HepG2 (cell line): ENCODE results near the gene ANKRD53. TPM values are rescaled to one million over a fixed set of nuclear protein-coding genes. Genes with fewer than 3 reads are reported as not detected.

Source experiments
- BORCS8-MEF2B ChIP-seq: sonication (generic); formaldehyde crosslinking; IDR thresholded peaks from 2 replicates; pipeline ENCODE4 v1.8.0; 2022; ENCODE audit warnings: mild to moderate bottlenecking, missing genetic modification reagents
- HNRNPL ChIP-seq: fragments of 200-400 bp; formaldehyde crosslinking; IDR thresholded peaks from 2 replicates; pipeline ENCODE4 v1.6.1; 2017; ENCODE audit warnings: mild to moderate bottlenecking, low read depth, low read length
- HNRNPUL1 ChIP-seq: fragments of 200-400 bp; formaldehyde crosslinking; IDR thresholded peaks from 2 replicates; pipeline ENCODE4 v1.6.1; 2017; ENCODE audit warnings: low read depth, mild to moderate bottlenecking, low read length, moderate library complexity
- MXI1 ChIP-seq: IDR thresholded peaks from 3 replicates; pipeline ENCODE4 v1.6.1; 2012; ENCODE audit warnings: low read depth, low read length, inconsistent platforms, borderline replicate concordance
- NFKBIZ ChIP-seq: IDR thresholded peaks from 2 replicates; pipeline ENCODE4 v1.6.1; 2018; ENCODE audit warnings: missing genetic modification reagents, missing compliant biosample characterization
- RXRB ChIP-seq: IDR thresholded peaks from 2 replicates; pipeline ENCODE4 v1.6.1; 2016; ENCODE audit warnings: borderline replicate concordance, missing genetic modification reagents, missing compliant biosample characterization
- SIX4 ChIP-seq: sonication (generic); formaldehyde crosslinking; IDR thresholded peaks from 2 replicates; pipeline ENCODE4 v1.4.0; 2020; ENCODE audit warnings: missing genetic modification reagents
- SMC3 ChIP-seq: IDR thresholded peaks from 2 replicates; pipeline ENCODE4 v1.6.1; 2011; ENCODE audit warnings: low read length, improper control_type of control experiment
- U2AF1 ChIP-seq: fragments of 200-400 bp; formaldehyde crosslinking; optimal IDR thresholded peaks from 2 replicates; pipeline ENCODE3; 2017; ENCODE audit warnings: mild to moderate bottlenecking, low read depth, low read length
- ZBTB7A ChIP-seq: sonication (generic); formaldehyde crosslinking; IDR thresholded peaks from 2 replicates; pipeline ENCODE4 v1.8.0; 2022; ENCODE audit warnings: mild to moderate bottlenecking, missing genetic modification reagents
- ZNF136 ChIP-seq: sonication (generic); formaldehyde crosslinking; IDR thresholded peaks from 2 replicates; pipeline ENCODE4 v1.8.1; 2022; ENCODE audit warnings: low read depth, mild to moderate bottlenecking, moderate library complexity, missing genetic modification reagents
- ZNF232 ChIP-seq: sonication (generic); formaldehyde crosslinking; IDR thresholded peaks from 2 replicates; pipeline ENCODE4 v1.4.0; 2020; ENCODE audit warnings: missing genetic modification reagents, borderline replicate concordance
- ZNF30 ChIP-seq: sonication (generic); formaldehyde crosslinking; IDR thresholded peaks from 2 replicates; pipeline ENCODE4 v1.5.0; 2020; ENCODE audit warnings: mild to moderate bottlenecking, missing genetic modification reagents
- ZNF326 ChIP-seq: sonication (generic); formaldehyde crosslinking; IDR thresholded peaks from 2 replicates; pipeline ENCODE4 v1.4.0; 2020; ENCODE audit warnings: missing genetic modification reagents, borderline replicate concordance
- polyA plus RNA-seq, 8 experiments: library from polyadenylated mRNA; depleted of rRNA in 3 of 8; stranded (reverse) in 7 of 8; unstranded in 1 of 8; fragments of >200 nt; fragmentation: Illumina TruSeq in 4 of 8; extraction: Trizol in 4 of 8; gene quantifications; 2 replicates each; pipeline versions ENCODE4 v1.2.1 to v1.2.3, GENCODE V29; 2011 to 2016; ENCODE audit warnings: low read depth in 4 of 8, missing spikeins in 1 of 8, mixed read lengths in 1 of 8; ENCODE audit not compliant: insufficient read depth in 1 of 8
- total RNA-seq, 5 experiments: library from RNA; depleted of rRNA; stranded (reverse); fragments of >200 nt; fragmentation: Illumina TruSeq; extraction: Trizol; gene quantifications; 2 replicates each; pipeline ENCODE4 v1.2.3, GENCODE V29; 2016; ENCODE audit warnings: low read depth in 1 of 5
- TF ChIP-seq, protein P1 (sequence below): sonication (generic); formaldehyde crosslinking; IDR thresholded peaks from 2 replicates; pipeline ENCODE4 v1.4.0; 2020; ENCODE audit warnings: missing genetic modification reagents
- TF ChIP-seq, protein P2 (sequence below): sonication (generic); formaldehyde crosslinking; IDR thresholded peaks from 2 replicates; pipeline ENCODE4 v1.4.0; 2020; ENCODE audit warnings: missing genetic modification reagents, borderline replicate concordance
- TF ChIP-seq, protein P3 (sequence below): sonication (generic); formaldehyde crosslinking; IDR thresholded peaks from 2 replicates; pipeline ENCODE4 v1.5.0; 2020; ENCODE audit warnings: mild to moderate bottlenecking, missing genetic modification reagents

ANKRD53 gene
- total and polyA plus RNA-seq, 2 of the 13 experiments (the other 11 are each of a cell fraction or from before 2014, with no cell fraction given): 0.15 TPM; not detected in 1

DNA sequence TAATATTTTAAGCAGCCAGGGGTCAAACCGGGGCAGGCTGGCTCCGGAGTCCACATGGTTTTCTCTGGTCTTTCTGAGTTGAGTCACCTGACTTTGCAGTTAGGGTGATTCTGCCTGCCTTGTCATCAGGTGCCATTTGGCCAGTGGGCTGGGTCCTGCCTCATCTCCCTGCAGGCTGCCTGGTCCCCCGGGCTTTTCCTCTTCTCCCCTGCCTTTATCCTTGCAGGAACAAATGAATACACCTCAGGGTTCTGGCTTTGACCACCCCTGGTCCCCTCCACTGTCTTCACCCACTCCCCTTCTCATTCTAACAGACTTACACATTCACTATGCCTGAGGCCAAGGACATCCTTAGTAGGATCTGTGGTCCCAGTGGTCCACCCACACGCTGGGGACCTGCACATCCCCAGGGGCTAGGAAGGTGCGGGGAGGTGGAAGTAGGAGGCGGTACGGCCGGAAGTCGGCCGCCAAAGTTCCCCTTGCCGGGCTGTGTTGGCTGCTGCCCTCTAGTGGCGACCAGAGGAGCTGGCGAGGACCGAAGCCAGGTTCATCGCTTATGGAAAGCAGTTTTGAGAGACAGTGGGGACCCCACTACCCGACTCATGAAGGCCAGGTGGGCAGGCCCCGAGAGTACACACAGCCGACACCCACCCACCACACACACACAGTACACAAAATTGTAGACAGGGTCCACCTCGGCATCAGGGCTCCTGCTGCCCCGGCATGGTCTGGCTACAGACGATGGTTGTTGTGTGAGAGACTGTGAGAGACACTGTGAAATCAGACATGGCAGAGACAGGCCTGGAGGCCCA, 22.6 kb downstream of the ANKRD53 start (continued):
- peak; percentile 52; the same call in 1 of the 2 replicates for TF ChIP-seq SIX4 (CRISPR knock-in tag)
- TF ChIP-seq HNRNPL: no peak
- peak; percentile 50; the same call in 1 of the 2 replicates for TF ChIP-seq RXRB (CRISPR knock-in tag)
- TF ChIP-seq, protein P1, sequence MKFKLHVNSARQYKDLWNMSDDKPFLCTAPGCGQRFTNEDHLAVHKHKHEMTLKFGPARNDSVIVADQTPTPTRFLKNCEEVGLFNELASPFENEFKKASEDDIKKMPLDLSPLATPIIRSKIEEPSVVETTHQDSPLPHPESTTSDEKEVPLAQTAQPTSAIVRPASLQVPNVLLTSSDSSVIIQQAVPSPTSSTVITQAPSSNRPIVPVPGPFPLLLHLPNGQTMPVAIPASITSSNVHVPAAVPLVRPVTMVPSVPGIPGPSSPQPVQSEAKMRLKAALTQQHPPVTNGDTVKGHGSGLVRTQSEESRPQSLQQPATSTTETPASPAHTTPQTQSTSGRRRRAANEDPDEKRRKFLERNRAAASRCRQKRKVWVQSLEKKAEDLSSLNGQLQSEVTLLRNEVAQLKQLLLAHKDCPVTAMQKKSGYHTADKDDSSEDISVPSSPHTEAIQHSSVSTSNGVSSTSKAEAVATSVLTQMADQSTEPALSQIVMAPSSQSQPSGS: peak; percentile 50; the same call in 1 of the 2 replicates
- no peak for TF ChIP-seq ZBTB7A
- peak; percentile 61 for TF ChIP-seq U2AF1
- TF ChIP-seq ZNF136 (CRISPR knock-in tag): no peak; the same call in 1 of the 2 replicates
- peak; percentile 78 for TF ChIP-seq BORCS8-MEF2B (CRISPR knock-in tag)
- TF ChIP-seq, protein P2, sequence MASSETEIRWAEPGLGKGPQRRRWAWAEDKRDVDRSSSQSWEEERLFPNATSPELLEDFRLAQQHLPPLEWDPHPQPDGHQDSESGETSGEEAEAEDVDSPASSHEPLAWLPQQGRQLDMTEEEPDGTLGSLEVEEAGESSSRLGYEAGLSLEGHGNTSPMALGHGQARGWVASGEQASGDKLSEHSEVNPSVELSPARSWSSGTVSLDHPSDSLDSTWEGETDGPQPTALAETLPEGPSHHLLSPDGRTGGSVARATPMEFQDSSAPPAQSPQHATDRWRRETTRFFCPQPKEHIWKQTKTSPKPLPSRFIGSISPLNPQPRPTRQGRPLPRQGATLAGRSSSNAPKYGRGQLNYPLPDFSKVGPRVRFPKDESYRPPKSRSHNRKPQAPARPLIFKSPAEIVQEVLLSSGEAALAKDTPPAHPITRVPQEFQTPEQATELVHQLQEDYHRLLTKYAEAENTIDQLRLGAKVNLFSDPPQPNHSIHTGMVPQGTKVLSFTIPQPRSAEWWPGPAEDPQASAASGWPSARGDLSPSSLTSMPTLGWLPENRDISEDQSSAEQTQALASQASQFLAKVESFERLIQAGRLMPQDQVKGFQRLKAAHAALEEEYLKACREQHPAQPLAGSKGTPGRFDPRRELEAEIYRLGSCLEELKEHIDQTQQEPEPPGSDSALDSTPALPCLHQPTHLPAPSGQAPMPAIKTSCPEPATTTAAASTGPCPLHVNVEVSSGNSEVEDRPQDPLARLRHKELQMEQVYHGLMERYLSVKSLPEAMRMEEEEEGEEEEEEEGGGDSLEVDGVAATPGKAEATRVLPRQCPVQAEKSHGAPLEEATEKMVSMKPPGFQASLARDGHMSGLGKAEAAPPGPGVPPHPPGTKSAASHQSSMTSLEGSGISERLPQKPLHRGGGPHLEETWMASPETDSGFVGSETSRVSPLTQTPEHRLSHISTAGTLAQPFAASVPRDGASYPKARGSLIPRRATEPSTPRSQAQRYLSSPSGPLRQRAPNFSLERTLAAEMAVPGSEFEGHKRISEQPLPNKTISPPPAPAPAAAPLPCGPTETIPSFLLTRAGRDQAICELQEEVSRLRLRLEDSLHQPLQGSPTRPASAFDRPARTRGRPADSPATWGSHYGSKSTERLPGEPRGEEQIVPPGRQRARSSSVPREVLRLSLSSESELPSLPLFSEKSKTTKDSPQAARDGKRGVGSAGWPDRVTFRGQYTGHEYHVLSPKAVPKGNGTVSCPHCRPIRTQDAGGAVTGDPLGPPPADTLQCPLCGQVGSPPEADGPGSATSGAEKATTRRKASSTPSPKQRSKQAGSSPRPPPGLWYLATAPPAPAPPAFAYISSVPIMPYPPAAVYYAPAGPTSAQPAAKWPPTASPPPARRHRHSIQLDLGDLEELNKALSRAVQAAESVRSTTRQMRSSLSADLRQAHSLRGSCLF (CRISPR knock-in tag): no peak
- TF ChIP-seq MXI1: peak; percentile 49; the same call in 1 of the 3 replicates
- no peak for TF ChIP-seq ZNF30 (CRISPR knock-in tag)
- TF ChIP-seq ZNF326 (CRISPR knock-in tag): no peak
- peak; percentile 23; the same call in 1 of the 2 replicates for TF ChIP-seq NFKBIZ (CRISPR knock-in tag)
- TF ChIP-seq HNRNPUL1: no peak
- TF ChIP-seq, protein P3, sequence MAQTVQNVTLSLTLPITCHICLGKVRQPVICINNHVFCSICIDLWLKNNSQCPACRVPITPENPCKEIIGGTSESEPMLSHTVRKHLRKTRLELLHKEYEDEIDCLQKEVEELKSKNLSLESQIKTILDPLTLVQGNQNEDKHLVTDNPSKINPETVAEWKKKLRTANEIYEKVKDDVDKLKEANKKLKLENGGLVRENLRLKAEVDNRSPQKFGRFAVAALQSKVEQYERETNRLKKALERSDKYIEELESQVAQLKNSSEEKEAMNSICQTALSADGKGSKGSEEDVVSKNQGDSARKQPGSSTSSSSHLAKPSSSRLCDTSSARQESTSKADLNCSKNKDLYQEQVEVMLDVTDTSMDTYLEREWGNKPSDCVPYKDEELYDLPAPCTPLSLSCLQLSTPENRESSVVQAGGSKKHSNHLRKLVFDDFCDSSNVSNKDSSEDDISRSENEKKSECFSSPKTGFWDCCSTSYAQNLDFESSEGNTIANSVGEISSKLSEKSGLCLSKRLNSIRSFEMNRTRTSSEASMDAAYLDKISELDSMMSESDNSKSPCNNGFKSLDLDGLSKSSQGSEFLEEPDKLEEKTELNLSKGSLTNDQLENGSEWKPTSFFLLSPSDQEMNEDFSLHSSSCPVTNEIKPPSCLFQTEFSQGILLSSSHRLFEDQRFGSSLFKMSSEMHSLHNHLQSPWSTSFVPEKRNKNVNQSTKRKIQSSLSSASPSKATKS (CRISPR knock-in tag): no peak
- no peak for TF ChIP-seq ZNF232
- peak; percentile 14; the same call in 1 of the 2 replicates for TF ChIP-seq SMC3
